ENCODE results near the gene SRSF10. TPM values are rescaled to one million over a fixed set of nuclear protein-coding genes. Genes with fewer than 3 reads are reported as not detected.

The SRSF10 gene
- total RNA-seq, result 92.7 and 107 TPM in 2 replicates

GRCh38 chr1:23979881-23980727 is at the start of gene SRSF10:
Gene SRSF10 (minus strand): TSS chr1:23980327. CDS start chr1:23980255, 72 bp downstream.

GRCh38 chr1:23959461-23960290 is 20.5 kb downstream of the SRSF10 start, which contains the start of gene PNRC2:
Gene PNRC2 (plus strand): TSS chr1:23959828. CDS start chr1:23961458, 1,630 bp downstream.

Other genes with a start within 250 kb of the SRSF10 start
- gene ELOA, start 236.9 kb downstream of the SRSF10 start, total RNA-seq, result 31.5 and 32.4 TPM in 2 replicates
- 31.5 and 44.3 TPM in 2 replicates for gene PITHD1, start 201.9 kb downstream of the SRSF10 start, total RNA-seq
- gene LYPLA2, start 189.2 kb downstream of the SRSF10 start, total RNA-seq, result 35.8 and 45.2 TPM in 2 replicates
- gene GALE, start 179.6 kb downstream of the SRSF10 start, total RNA-seq, result 19.3 and 29.3 TPM in 2 replicates
- 50.6 and 54.3 TPM in 2 replicates for gene HMGCL, start 154.9 kb downstream of the SRSF10 start, total RNA-seq
- 21.8 and 26.3 TPM in 2 replicates for gene FUCA1, start 112.0 kb downstream of the SRSF10 start, total RNA-seq
- gene CNR2, start 67.0 kb downstream of the SRSF10 start, total RNA-seq, result not detected in 2 replicates
- 90.9 and 143 TPM in 2 replicates for gene PNRC2, start 20.5 kb downstream of the SRSF10 start, total RNA-seq
- 0.13 and 0.31 TPM in 2 replicates for gene MYOM3, start 131.8 kb upstream of the SRSF10 start, total RNA-seq
- gene IL22RA1, start 162.8 kb upstream of the SRSF10 start, total RNA-seq, result 0.13 and 0.25 TPM in 2 replicates
- not detected in 2 replicates for gene IFNLR1, start 207.0 kb upstream of the SRSF10 start, total RNA-seq

Measured in aortic smooth muscle cell (primary cell).